OCI-LY1 (cell line): ENCODE results near the gene PPP1R12A.
"Not testable (repeated sequence)": the region's sequence is repeated elsewhere in the genome, so short reads cannot be mapped to it uniquely, and the experiment has no call there.

ENCODE experiments used
- H2AFZ ChIP-seq: fragments of 200-600 bp; sonication (generic), shearing (Covaris generic); 2 replicates; pipeline ENCODE4 v1.6.0; 2014; ENCODE audit warnings: antibody characterized with exemption, mild to moderate bottlenecking, low read length
- H3F3A ChIP-seq: fragments of 200-600 bp; sonication (generic), shearing (Covaris generic); 2 replicates; pipeline ENCODE4 v1.6.0; 2014; ENCODE audit warnings: mild to moderate bottlenecking, antibody characterized with exemption, low read length, moderate library complexity; ENCODE audit not compliant: insufficient read depth
- H3K27ac ChIP-seq: fragments of 200-600 bp; sonication (generic); 2 replicates; pipeline ENCODE4 v1.5.1; 2014; ENCODE audit warnings: low read length, mixed run types, mild to moderate bottlenecking, low read depth; ENCODE audit not compliant: poor library complexity, severe bottlenecking
- H3K27me3 ChIP-seq: fragments of 200-600 bp; sonication (generic); 2 replicates; pipeline ENCODE4 v1.6.0; 2014; ENCODE audit warnings: antibody characterized with exemption, mild to moderate bottlenecking, low read length, moderate library complexity; ENCODE audit not compliant: insufficient read depth
- H3K36me3 ChIP-seq: fragments of 200-600 bp; sonication (generic); 2 replicates; pipeline ENCODE4 v1.6.1; 2014; ENCODE audit warnings: mild to moderate bottlenecking, antibody characterized with exemption, low read length, moderate library complexity, mixed read lengths; ENCODE audit not compliant: insufficient read depth
- H3K4me1 ChIP-seq: fragments of 200-600 bp; sonication (generic); 2 replicates; pipeline ENCODE4 v1.5.1; 2014; ENCODE audit warnings: mild to moderate bottlenecking, low read length, moderate library complexity; ENCODE audit not compliant: insufficient read depth, severe bottlenecking
- H3K4me2 ChIP-seq: fragments of 200-600 bp; sonication (generic), shearing (Covaris generic); 2 replicates; pipeline ENCODE4 v1.6.1; 2014; ENCODE audit warnings: low read length
- H3K4me3 ChIP-seq: fragments of 200-600 bp; sonication (generic); 2 replicates; pipeline ENCODE4 v1.5.1; 2014; ENCODE audit warnings: low read length, low read depth, mild to moderate bottlenecking, mixed read lengths; ENCODE audit not compliant: poor library complexity, severe bottlenecking
- H3K79me2 ChIP-seq: fragments of 200-600 bp; shearing (Covaris generic); 2 replicates; pipeline ENCODE4 v1.6.1; 2016; ENCODE audit warnings: mixed run types, low read length, mixed read lengths; ENCODE audit not compliant: insufficient read depth
- H3K9ac ChIP-seq: fragments of 200-600 bp; sonication (generic), shearing (Covaris generic); 2 replicates; pipeline ENCODE4 v1.6.1; 2014; ENCODE audit warnings: mild to moderate bottlenecking, low read length, mixed read lengths
- H3K9me2 ChIP-seq: fragments of 200-600 bp; sonication (generic), shearing (Covaris generic); 2 replicates; pipeline ENCODE4 v1.6.1; 2014; ENCODE audit warnings: low read depth, mild to moderate bottlenecking, low read length, mixed read lengths
- H3K9me3 ChIP-seq: fragments of 200-600 bp; shearing (Covaris generic); 2 replicates; pipeline ENCODE4 v1.6.1; 2014; ENCODE audit warnings: low read length, mixed read lengths
- H4K20me1 ChIP-seq: fragments of 200-600 bp; sonication (generic), shearing (Covaris generic); 2 replicates; pipeline ENCODE4 v1.6.0; 2016; ENCODE audit warnings: mild to moderate bottlenecking, low read length; ENCODE audit not compliant: insufficient read depth
- EZH2 ChIP-seq: fragments of 200-600 bp; sonication (generic), shearing (Covaris generic); IDR thresholded peaks from 2 replicates; pipeline ENCODE4 v1.8.0; 2017; ENCODE audit warnings: borderline replicate concordance, mixed run types, mild to moderate bottlenecking, antibody characterized with exemption, low read length, moderate library complexity, mixed read lengths
- TF ChIP-seq, protein P1 (sequence below): fragments of 200-600 bp; sonication (generic), shearing (Covaris generic); IDR thresholded peaks from 2 replicates; pipeline ENCODE4 v1.5.1; 2017; ENCODE audit warnings: mild to moderate bottlenecking, antibody characterized with exemption, low read length, moderate library complexity, mixed read lengths

PPP1R12A gene

GRCh38 chr12:79826267-79827128 lies 108.4 kb downstream of the PPP1R12A start:
- TF ChIP-seq, protein P1, sequence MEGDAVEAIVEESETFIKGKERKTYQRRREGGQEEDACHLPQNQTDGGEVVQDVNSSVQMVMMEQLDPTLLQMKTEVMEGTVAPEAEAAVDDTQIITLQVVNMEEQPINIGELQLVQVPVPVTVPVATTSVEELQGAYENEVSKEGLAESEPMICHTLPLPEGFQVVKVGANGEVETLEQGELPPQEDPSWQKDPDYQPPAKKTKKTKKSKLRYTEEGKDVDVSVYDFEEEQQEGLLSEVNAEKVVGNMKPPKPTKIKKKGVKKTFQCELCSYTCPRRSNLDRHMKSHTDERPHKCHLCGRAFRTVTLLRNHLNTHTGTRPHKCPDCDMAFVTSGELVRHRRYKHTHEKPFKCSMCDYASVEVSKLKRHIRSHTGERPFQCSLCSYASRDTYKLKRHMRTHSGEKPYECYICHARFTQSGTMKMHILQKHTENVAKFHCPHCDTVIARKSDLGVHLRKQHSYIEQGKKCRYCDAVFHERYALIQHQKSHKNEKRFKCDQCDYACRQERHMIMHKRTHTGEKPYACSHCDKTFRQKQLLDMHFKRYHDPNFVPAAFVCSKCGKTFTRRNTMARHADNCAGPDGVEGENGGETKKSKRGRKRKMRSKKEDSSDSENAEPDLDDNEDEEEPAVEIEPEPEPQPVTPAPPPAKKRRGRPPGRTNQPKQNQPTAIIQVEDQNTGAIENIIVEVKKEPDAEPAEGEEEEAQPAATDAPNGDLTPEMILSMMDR = no peak
- TF ChIP-seq EZH2 = no peak
- Histone ChIP-seq H3K36me3 (peaks cover 69% of the 10 kb centered on the region), H3K79me2 (no peaks in the 10 kb centered on the region), H4K20me1 (no peaks in the 10 kb centered on the region), H3K4me1 (no peaks in the 10 kb centered on the region), H3K4me3 (no peak overlapping the region), H3K27me3 (no peaks in the 10 kb centered on the region), H3K27ac (no peak overlapping the region), H3F3A (no peaks in the 10 kb centered on the region), H3K9me3 (no peaks in the 10 kb centered on the region), H2AFZ (no peak overlapping the region), H3K9ac (no peak overlapping the region), H3K4me2 (no peak overlapping the region), H3K9me2 (no peaks in the 10 kb centered on the region)

- Histone ChIP-seq H3K4me1 (no peaks in the 10 kb centered on the region), H3K4me2 (no peak overlapping the region), H3K4me3 (no peak overlapping the region), H3K9ac (no peak overlapping the region), H3K27me3 (no peaks in the 10 kb centered on the region), H3F3A (no peaks in the 10 kb centered on the region), H3K79me2 (no peaks in the 10 kb centered on the region), H4K20me1 (no peaks in the 10 kb centered on the region), H2AFZ (no peak overlapping the region), H3K9me2 (no peaks in the 10 kb centered on the region), H3K27ac (no peak overlapping the region), H3K9me3 (no peaks in the 10 kb centered on the region), H3K36me3 (peaks cover 73% of the 10 kb centered on the region)
- TF ChIP-seq, protein P1 = no peak
- TF ChIP-seq EZH2 = no peak
Measured at GRCh38 chr12:79822475-79822874, 112.4 kb downstream of the PPP1R12A start.

DNA sequence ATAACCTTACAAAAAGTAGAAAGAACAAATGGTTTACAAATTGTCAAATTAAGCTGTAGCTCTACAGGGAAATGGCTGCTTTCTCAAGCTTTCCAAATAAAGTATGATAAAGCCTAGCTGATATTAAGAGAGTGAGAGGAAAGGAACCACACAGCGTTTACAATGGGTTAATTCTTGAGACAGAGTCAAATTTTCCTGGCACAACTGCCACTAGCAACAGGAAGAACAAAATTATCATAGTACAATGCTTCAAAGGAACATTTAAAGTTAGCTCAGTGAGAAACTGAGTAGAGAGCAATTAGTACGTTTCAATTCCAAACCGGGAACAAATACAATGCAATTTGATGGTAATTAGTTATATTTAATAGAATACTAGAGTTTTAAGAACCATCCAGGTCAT lies 116.0 kb downstream of the PPP1R12A start:
- Histone ChIP-seq H3K27ac (no peak overlapping the region), H3K9me3 (no peaks in the 10 kb centered on the region), H3F3A (no peaks in the 10 kb centered on the region), H3K36me3 (peaks cover 80% of the 10 kb centered on the region), H3K27me3 (no peaks in the 10 kb centered on the region), H4K20me1 (no peaks in the 10 kb centered on the region), H3K9ac (no peak overlapping the region), H3K9me2 (no peaks in the 10 kb centered on the region), H3K4me2 (no peak overlapping the region), H3K79me2 (no peaks in the 10 kb centered on the region), H3K4me1 (no peaks in the 10 kb centered on the region), H2AFZ (no peak overlapping the region), H3K4me3 (no peak overlapping the region)
- no peak for TF ChIP-seq EZH2
- TF ChIP-seq, protein P1 = no peak

DNA sequence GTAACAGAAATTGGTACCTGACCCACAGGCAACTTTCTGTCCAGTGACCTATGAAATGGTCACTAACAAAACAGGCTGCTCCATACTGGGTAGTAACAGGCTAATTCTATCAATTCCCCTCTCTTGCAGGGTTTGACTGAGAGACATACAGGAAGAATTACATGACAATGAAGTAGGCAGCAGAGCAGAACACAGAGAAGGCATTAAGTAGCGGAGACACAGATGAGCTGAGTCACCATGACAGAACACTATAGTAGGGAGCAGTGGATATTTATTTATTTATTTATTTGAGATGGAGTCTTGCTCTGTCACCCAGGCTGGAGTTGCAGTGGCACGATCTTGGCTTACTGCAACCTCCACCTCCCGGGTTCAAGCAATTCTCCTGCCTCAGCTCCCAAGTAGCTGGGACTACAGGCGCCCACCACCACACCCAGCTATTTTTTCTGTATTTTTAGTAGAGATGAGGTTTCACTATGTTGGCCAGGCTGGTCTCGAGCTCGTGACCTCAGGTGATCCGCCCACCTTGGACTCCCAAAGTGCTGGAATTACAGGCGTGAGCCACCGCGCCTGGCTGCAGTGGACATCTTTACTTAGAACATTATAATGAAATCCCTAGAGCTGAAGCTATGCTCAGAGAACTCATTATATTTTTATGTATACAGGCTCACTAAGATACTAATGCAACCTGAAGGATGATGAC lies 150.4 kb downstream of the PPP1R12A start:
- not testable (repeated sequence) for H3K27me3 ChIP-seq, H4K20me1 ChIP-seq, H3K9ac ChIP-seq, H3K9me3 ChIP-seq, H3K4me2 ChIP-seq, H2AFZ ChIP-seq, H3K79me2 ChIP-seq, H3K9me2 ChIP-seq, H3K4me1 ChIP-seq, H3K27ac ChIP-seq, H3K4me3 ChIP-seq, H3F3A ChIP-seq
- peaks cover 63% of the 10 kb centered on the region for H3K36me3 ChIP-seq
